DND-41 (cell line): ENCODE results near the gene ZNHIT1.

Experiments used
- ATAC-seq: fragments of 200-7000 bp; cut with Tn5 transposase; 3 replicates; pipeline ENCODE4 v1.9.1; 2021; ENCODE audit warnings: low read depth; ENCODE audit not compliant: insufficient read depth
- DNase-seq: peaks from one replicate; pipeline ENCODE4 v3.0.0-alpha.2; 2020
- H2AFZ ChIP-seq: 2 replicates; pipeline ENCODE4 v1.6.0; 2012; ENCODE audit warnings: low read depth, low read length
- H3K27ac ChIP-seq: 2 replicates; pipeline ENCODE4 v1.5.1; 2012; ENCODE audit warnings: low read length, inconsistent platforms
- H3K27me3 ChIP-seq: fragments of 200-600 bp; sonication (generic); 2 replicates; pipeline ENCODE4 v1.6.0; 2012; ENCODE audit warnings: low read length, mild to moderate bottlenecking, inconsistent platforms; ENCODE audit not compliant: insufficient read depth, poor library complexity
- H3K36me3 ChIP-seq: 2 replicates; pipeline ENCODE4 v1.5.1; 2012; ENCODE audit warnings: low read length, inconsistent platforms; ENCODE audit not compliant: insufficient read depth
- H3K4me1 ChIP-seq: 2 replicates; pipeline ENCODE4 v1.5.1; 2012; ENCODE audit warnings: mild to moderate bottlenecking, low read length; ENCODE audit not compliant: insufficient read depth
- H3K4me2 ChIP-seq: 2 replicates; pipeline ENCODE4 v1.6.0; 2012; ENCODE audit warnings: mild to moderate bottlenecking, moderate library complexity, low read length, inconsistent platforms; ENCODE audit not compliant: insufficient read depth
- H3K4me3 ChIP-seq, 2 experiments: fragments of 200-600 bp in 1 of 2; shearing (Covaris generic) in 1 of 2; 2 replicates each; pipeline ENCODE4 v1.5.1; 2012 to 2016; ENCODE audit warnings: inconsistent platforms in 2 of 2, low read length in 2 of 2, mild to moderate bottlenecking in 2 of 2, low read depth in 1 of 2, moderate library complexity in 1 of 2
- H3K79me2 ChIP-seq: 2 replicates; pipeline ENCODE4 v1.6.0; 2012; ENCODE audit warnings: low read length, inconsistent platforms; ENCODE audit not compliant: insufficient read depth
- H3K9ac ChIP-seq: 2 replicates; pipeline ENCODE4 v1.6.0; 2012; ENCODE audit warnings: low read depth, mild to moderate bottlenecking, inconsistent platforms, low read length, moderate library complexity
- H3K9me3 ChIP-seq: 2 replicates; pipeline ENCODE4 v1.5.1; 2012; ENCODE audit warnings: low read length, moderate library complexity, mild to moderate bottlenecking, inconsistent platforms; ENCODE audit not compliant: insufficient read depth, severe bottlenecking
- H4K20me1 ChIP-seq: 2 replicates; pipeline ENCODE4 v1.6.0; 2012; ENCODE audit warnings: low read length; ENCODE audit not compliant: insufficient read depth
- EZH2 ChIP-seq: IDR thresholded peaks from 3 replicates; pipeline ENCODE4 v1.6.1; 2012; ENCODE audit warnings: borderline replicate concordance, low read depth, mild to moderate bottlenecking, moderate library complexity, low read length, inconsistent platforms; ENCODE audit not compliant: severe bottlenecking
- TF ChIP-seq, protein P1 (sequence below): IDR thresholded peaks from 2 replicates; pipeline ENCODE4 v1.5.1; 2012; ENCODE audit warnings: borderline replicate concordance, low read length, moderate library complexity, mild to moderate bottlenecking; ENCODE audit not compliant: poor library complexity, severe bottlenecking; ENCODE audit errors: extremely low read depth

Gene ZNHIT1

GRCh38 chr7:101218236-101219125, 516 bp downstream of the ZNHIT1 start:
- Histone ChIP-seq H3K27me3 (no peaks in the 10 kb centered on the region), H3K4me3 (peak overlapping the region; percentile 76 to 85), H3K79me2 (peaks cover 43% of the 10 kb centered on the region), H2AFZ (peak overlapping the region; percentile 87), H3K9ac (peak overlapping the region; percentile 67), H4K20me1 (peaks cover 13% of the 10 kb centered on the region), H3K4me1 (peaks cover 34% of the 10 kb centered on the region), H3K9me3 (no peaks in the 10 kb centered on the region), H3K27ac (peak overlapping the region; percentile 86), H3K4me2 (peak overlapping the region; percentile 88), H3K36me3 (peaks cover 16% of the 10 kb centered on the region)
- ATAC-seq (peak; percentile 34), DNase-seq (no peak)
- TF ChIP-seq EZH2, result no peak
- TF ChIP-seq, protein P1, sequence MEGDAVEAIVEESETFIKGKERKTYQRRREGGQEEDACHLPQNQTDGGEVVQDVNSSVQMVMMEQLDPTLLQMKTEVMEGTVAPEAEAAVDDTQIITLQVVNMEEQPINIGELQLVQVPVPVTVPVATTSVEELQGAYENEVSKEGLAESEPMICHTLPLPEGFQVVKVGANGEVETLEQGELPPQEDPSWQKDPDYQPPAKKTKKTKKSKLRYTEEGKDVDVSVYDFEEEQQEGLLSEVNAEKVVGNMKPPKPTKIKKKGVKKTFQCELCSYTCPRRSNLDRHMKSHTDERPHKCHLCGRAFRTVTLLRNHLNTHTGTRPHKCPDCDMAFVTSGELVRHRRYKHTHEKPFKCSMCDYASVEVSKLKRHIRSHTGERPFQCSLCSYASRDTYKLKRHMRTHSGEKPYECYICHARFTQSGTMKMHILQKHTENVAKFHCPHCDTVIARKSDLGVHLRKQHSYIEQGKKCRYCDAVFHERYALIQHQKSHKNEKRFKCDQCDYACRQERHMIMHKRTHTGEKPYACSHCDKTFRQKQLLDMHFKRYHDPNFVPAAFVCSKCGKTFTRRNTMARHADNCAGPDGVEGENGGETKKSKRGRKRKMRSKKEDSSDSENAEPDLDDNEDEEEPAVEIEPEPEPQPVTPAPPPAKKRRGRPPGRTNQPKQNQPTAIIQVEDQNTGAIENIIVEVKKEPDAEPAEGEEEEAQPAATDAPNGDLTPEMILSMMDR, result no peak

- Histone ChIP-seq H3K27ac (no peak overlapping the region), H3K4me3 (no peak overlapping the region), H3K36me3 (peaks cover 28% of the 10 kb centered on the region), H3K4me2 (0 out of 2 replicates have a peak overlapping the region, but pooled peaks have one; percentile 34), H3K79me2 (peaks cover 43% of the 10 kb centered on the region), H2AFZ (no peak overlapping the region), H3K4me1 (peaks cover 34% of the 10 kb centered on the region), H3K9me3 (no peaks in the 10 kb centered on the region), H4K20me1 (peaks cover 13% of the 10 kb centered on the region), H3K27me3 (no peaks in the 10 kb centered on the region), H3K9ac (0 out of 2 replicates have a peak overlapping the region, but pooled peaks have one; percentile 6)
- ATAC-seq (no peak), DNase-seq (no peak)
- no peak for TF ChIP-seq EZH2
- TF ChIP-seq, protein P1, result no peak
Observed at GRCh38 chr7:101220295-101220694, 2.3 kb downstream of the ZNHIT1 start.

DNA sequence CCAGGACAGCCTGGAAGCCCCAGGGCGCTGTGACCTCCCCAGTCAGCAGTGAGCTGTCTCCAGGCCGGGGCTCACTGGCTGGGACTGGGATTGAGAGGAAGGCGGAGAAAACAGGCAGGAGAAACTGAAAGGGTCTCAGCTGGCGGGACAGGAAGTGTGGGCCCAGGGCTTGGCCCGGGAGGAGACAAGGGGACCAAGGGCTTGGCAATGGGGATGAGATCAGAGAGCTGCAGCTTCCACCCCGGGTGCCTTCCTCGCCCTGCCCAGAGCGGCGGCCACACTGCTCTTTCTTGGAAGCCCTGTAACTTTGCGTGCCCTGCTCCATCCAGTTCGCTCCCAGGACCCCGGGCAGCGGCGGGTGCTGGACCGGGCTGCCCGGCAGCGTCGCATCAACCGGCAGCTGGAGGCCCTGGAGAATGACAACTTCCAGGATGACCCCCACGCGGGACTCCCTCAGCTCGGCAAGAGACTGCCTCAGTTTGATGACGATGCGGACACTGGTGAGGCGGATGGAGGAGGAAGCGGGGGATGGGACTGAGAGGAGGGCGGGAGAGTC, 4.4 kb downstream of the ZNHIT1 start:
- H3K4me1 ChIP-seq, result peaks cover 20% of the 10 kb centered on the region
- no peak overlapping the region for H2AFZ ChIP-seq
- H3K27me3 ChIP-seq, result no peaks in the 10 kb centered on the region
- no peak for ATAC-seq
- H4K20me1 ChIP-seq, result peaks cover 13% of the 10 kb centered on the region
- peaks cover 41% of the 10 kb centered on the region for H3K36me3 ChIP-seq
- no peaks in the 10 kb centered on the region for H3K9me3 ChIP-seq
- no peak overlapping the region for H3K9ac ChIP-seq
- H3K27ac ChIP-seq, result no peak overlapping the region
- H3K4me3 ChIP-seq, result no peak overlapping the region
- peaks cover 39% of the 10 kb centered on the region for H3K79me2 ChIP-seq
- TF ChIP-seq, protein P1, result no peak
- no peak for TF ChIP-seq EZH2
- H3K4me2 ChIP-seq, result no peak overlapping the region
- no peak for DNase-seq
